H1 (cell line): ENCODE data around the gene DMAC2L. TPM values are rescaled to one million over a fixed set of nuclear protein-coding genes. Genes with fewer than 3 reads are reported as not detected.

Source experiments
- CTCF ChIA-PET: fragments of 300-600 bp; sonication (Branson Sonifier 250); formaldehyde crosslinking; loops from one replicate; lab custom pipeline; 2021; ENCODE audit not compliant: partially characterized antibody; lab: Charles Lee
- POLR2A ChIA-PET: fragments of 300-600 bp; sonication (Branson Sonifier 250); formaldehyde crosslinking; loops from one replicate; lab custom pipeline; 2021; ENCODE audit warnings: inconsistent platforms; ENCODE audit not compliant: partially characterized antibody; lab: Charles Lee
- DNase-seq, 2 experiments: peaks; one replicate each; pipeline versions ENCODE4 v3.0.0 to v3.0.0-alpha.2; 2010 to 2022; ENCODE audit warnings: low spot score in 2 of 2, low read depth in 1 of 2, mixed read lengths in 1 of 2
- FAIRE-seq: peaks from 2 replicates; lab custom pipeline; 2011; peaks lifted over from hg19 to GRCh38; lab: Jason Lieb, UNC
- H2AFZ ChIP-seq: 2 replicates; pipeline ENCODE4 v1.8.1; 2012; ENCODE audit warnings: low read length, inconsistent platforms
- H2AK5ac ChIP-seq: 2 replicates; pipeline ENCODE4 v1.6.1; 2013; ENCODE audit warnings: low read depth, low read length
- H2BK120ac ChIP-seq: replicated peaks from 2 replicates; pipeline ENCODE3; 2013; ENCODE audit warnings: low read depth, low read length, inconsistent platforms
- H2BK12ac ChIP-seq: 2 replicates; pipeline ENCODE4 v1.6.1; 2013; ENCODE audit warnings: low read depth, low read length
- H2BK15ac ChIP-seq: 2 replicates; pipeline ENCODE4 v1.6.1; 2013; ENCODE audit warnings: low read length
- H2BK20ac ChIP-seq: 2 replicates; pipeline ENCODE4 v1.6.1; 2013; ENCODE audit warnings: low read length
- H2BK5ac ChIP-seq: 2 replicates; pipeline ENCODE4 v1.6.1; 2013; ENCODE audit warnings: low read depth, low read length
- H3K14ac ChIP-seq: 2 replicates; pipeline ENCODE4 v1.6.1; 2013; ENCODE audit warnings: inconsistent platforms; ENCODE audit not compliant: insufficient read length
- H3K18ac ChIP-seq: 2 replicates; pipeline ENCODE4 v1.6.1; 2013; ENCODE audit warnings: low read length; ENCODE audit errors: extremely low read depth
- H3K23ac ChIP-seq: 2 replicates; pipeline ENCODE4 v1.6.1; 2013; ENCODE audit warnings: inconsistent platforms; ENCODE audit not compliant: insufficient read length
- H3K23me2 ChIP-seq: 2 replicates; pipeline ENCODE4 v1.6.1; 2013; ENCODE audit warnings: low read depth, low read length
- H3K27ac ChIP-seq: 2 replicates; pipeline ENCODE4 v1.6.1; 2011; ENCODE audit warnings: low read depth, low read length, inconsistent platforms
- H3K27me3 ChIP-seq, 4 experiments: replicated peaks in 1 of 4; 1 replicate in 1 of 4; 2 replicates in 3 of 4; pipeline versions ENCODE4 v1.6.1 to v1.8.1; 2011 to 2013; ENCODE audit warnings: low read length in 3 of 4, mild to moderate bottlenecking in 3 of 4, inconsistent platforms in 2 of 4, mixed read lengths in 2 of 4, moderate library complexity in 1 of 4; ENCODE audit not compliant: control insufficient read depth in 3 of 4, insufficient read depth in 3 of 4; ENCODE audit errors: extremely low read depth in 1 of 4
- H3K36me3 ChIP-seq, 4 experiments: 2 replicates each; pipeline versions ENCODE4 v1.6.1 to v1.8.1; 2011 to 2013; ENCODE audit warnings: mild to moderate bottlenecking in 4 of 4, low read length in 3 of 4, moderate library complexity in 2 of 4, control low read depth in 1 of 4, inconsistent platforms in 1 of 4; ENCODE audit not compliant: insufficient read depth in 4 of 4, control insufficient read depth in 2 of 4
- H3K4ac ChIP-seq: replicated peaks from 2 replicates; pipeline ENCODE3; 2013; ENCODE audit warnings: low read length, low read depth, mixed read lengths, inconsistent platforms; ENCODE audit not compliant: insufficient read length
- H3K4me1 ChIP-seq, 4 experiments: replicated peaks in 1 of 4; 1 replicate in 1 of 4; 2 replicates in 3 of 4; pipeline versions ENCODE4 v1.6.1 to v1.8.1; 2011 to 2013; ENCODE audit warnings: low read length in 3 of 4, inconsistent platforms in 2 of 4, mixed read lengths in 1 of 4; ENCODE audit not compliant: insufficient read depth in 4 of 4, control insufficient read depth in 3 of 4
- H3K4me2 ChIP-seq, 2 experiments: 2 replicates each; pipeline versions ENCODE4 v1.6.1 to v1.8.1; 2011 to 2013; ENCODE audit warnings: low read depth in 2 of 2, low read length in 2 of 2, control low read depth in 1 of 2, inconsistent platforms in 1 of 2, mild to moderate bottlenecking in 1 of 2; ENCODE audit not compliant: insufficient read depth in 1 of 2
- H3K4me3 ChIP-seq, 4 experiments: fragments of 200-600, 300-600 bp in 1 of 4; sonication (generic), shearing (Covaris generic), sonication (Bioruptor Twin) in 1 of 4; 2 replicates each; pipeline versions ENCODE4 v1.5.1 to v1.8.1; 2011 to 2016; ENCODE audit warnings: low read length in 4 of 4, low read depth in 3 of 4, control low read depth in 2 of 4, inconsistent platforms in 2 of 4, mild to moderate bottlenecking in 2 of 4, mixed read lengths in 1 of 4, moderate library complexity in 1 of 4; ENCODE audit not compliant: insufficient read depth in 2 of 4; ENCODE audit errors: extremely low read depth in 1 of 4
- H3K56ac ChIP-seq: replicated peaks from 2 replicates; pipeline ENCODE3; 2013; ENCODE audit warnings: low read depth, mild to moderate bottlenecking, mixed read lengths, low read length, inconsistent platforms; ENCODE audit not compliant: insufficient read length
- H3K79me1 ChIP-seq: 2 replicates; pipeline ENCODE4 v1.6.1; 2013; ENCODE audit warnings: low read depth, low read length, control low read depth
- H3K79me2 ChIP-seq, 2 experiments: 2 replicates each; pipeline versions ENCODE4 v1.6.1 to v1.8.1; 2012 to 2013; ENCODE audit warnings: low read length in 2 of 2, mild to moderate bottlenecking in 2 of 2, inconsistent platforms in 1 of 2; ENCODE audit not compliant: insufficient read depth in 2 of 2, control insufficient read depth in 1 of 2
- H3K9ac ChIP-seq, 4 experiments: replicated peaks in 1 of 4; 1 replicate in 1 of 4; 2 replicates in 3 of 4; pipeline versions ENCODE4 v1.6.1 to v1.8.1; 2011 to 2013; ENCODE audit warnings: low read depth in 3 of 4, low read length in 3 of 4, control low read depth in 2 of 4, mild to moderate bottlenecking in 2 of 4, moderate library complexity in 2 of 4, inconsistent platforms in 1 of 4; ENCODE audit errors: extremely low read depth in 1 of 4
- H3K9me3 ChIP-seq, 2 experiments: 2 replicates each; pipeline versions ENCODE4 v1.6.1 to v1.8.1; 2012 to 2013; ENCODE audit warnings: mild to moderate bottlenecking in 2 of 2, moderate library complexity in 2 of 2, control low read depth in 1 of 2, inconsistent platforms in 1 of 2, low read depth in 1 of 2, low read length in 1 of 2, mixed read lengths in 1 of 2; ENCODE audit not compliant: insufficient read depth in 2 of 2
- H4K20me1 ChIP-seq, 2 experiments: replicated peaks in 1 of 2; 2 replicates each; pipeline versions ENCODE3 to v1.8.1; 2011 to 2013; ENCODE audit warnings: inconsistent platforms in 2 of 2, low read length in 2 of 2, mild to moderate bottlenecking in 1 of 2; ENCODE audit not compliant: insufficient read depth in 2 of 2, control insufficient read depth in 1 of 2
- H4K5ac ChIP-seq: 2 replicates; pipeline ENCODE4 v1.6.1; 2013; ENCODE audit warnings: low read length, low read depth, mixed read lengths, inconsistent platforms; ENCODE audit not compliant: insufficient read length
- H4K8ac ChIP-seq: 2 replicates; pipeline ENCODE4 v1.8.0; 2013; ENCODE audit warnings: mild to moderate bottlenecking, moderate library complexity, low read length, inconsistent platforms; ENCODE audit not compliant: insufficient read depth; ENCODE audit errors: extremely low read depth
- H4K91ac ChIP-seq: replicated peaks from 2 replicates; pipeline ENCODE3; 2013; ENCODE audit warnings: low read length, mixed read lengths, inconsistent platforms; ENCODE audit not compliant: insufficient read length
- BRCA1 ChIP-seq: IDR thresholded peaks from 2 replicates; pipeline ENCODE4 v1.6.1; 2012; ENCODE audit warnings: low read depth, low read length, improper control_type of control experiment
- CHD1 ChIP-seq: IDR thresholded peaks from 2 replicates; pipeline ENCODE4 v1.6.1; 2012; ENCODE audit warnings: low read depth, low read length, improper control_type of control experiment
- JUN ChIP-seq: IDR thresholded peaks from 2 replicates; pipeline ENCODE4 v1.6.1; 2011; ENCODE audit warnings: low read depth, mild to moderate bottlenecking, improper control_type of control experiment, low read length
- POLR2AphosphoS5 ChIP-seq: IDR thresholded peaks from 2 replicates; pipeline ENCODE4 v1.6.1; 2011; ENCODE audit warnings: low read depth, low read length
- RNF2 ChIP-seq: fragments of 200-900, 300-1000 bp; sonication (generic); IDR thresholded peaks from 2 replicates; pipeline ENCODE4 v1.7.1; 2016; ENCODE audit warnings: borderline replicate concordance, low read depth, mild to moderate bottlenecking, antibody characterized with exemption, low read length; ENCODE audit not compliant: poor library complexity, severe bottlenecking; ENCODE audit errors: missing control alignments
- SIRT6 ChIP-seq: IDR thresholded peaks from one replicate; pipeline ENCODE4 v1.7.1; 2012; ENCODE audit warnings: low read length, inconsistent platforms
- SP1 ChIP-seq: IDR thresholded peaks from 2 replicates; pipeline ENCODE4 v1.6.1; 2011; ENCODE audit warnings: low read depth, low read length
- SRF ChIP-seq: IDR thresholded peaks from 2 replicates; pipeline ENCODE4 v1.6.1; 2011; ENCODE audit warnings: mild to moderate bottlenecking, low read depth, low read length, moderate library complexity
- TAF1 ChIP-seq: IDR thresholded peaks from 2 replicates; pipeline ENCODE4 v1.6.1; 2011; ENCODE audit warnings: mild to moderate bottlenecking, low read depth, low read length
- TAF7 ChIP-seq: optimal IDR thresholded peaks from 2 replicates; pipeline ENCODE3; 2011; ENCODE audit warnings: low read depth, mild to moderate bottlenecking, inconsistent platforms, low read length, moderate library complexity, borderline replicate concordance
- WGBS, 2 experiments: shearing (Covaris generic) in 1 of 2; methylation state at CpG; one replicate each; pipeline versions ENCODE4 v1.1.6 to v1.1.7; 2013 to 2015; ENCODE audit warnings: low lambda C conversion rate in 2 of 2, mixed read lengths in 2 of 2, inconsistent platforms in 1 of 2, low coverage in 1 of 2, missing lambda C conversion rate in 1 of 2; ENCODE audit not compliant: insufficient replicate concordance in 2 of 2, insufficient coverage in 1 of 2, insufficient read length in 1 of 2; ENCODE audit errors: extremely low coverage in 1 of 2, missing lambda C conversion rate in 1 of 2; 5-methylcytosine and 5-hydroxymethylcytosine counted together
- polyA plus RNA-seq, 7 experiments: library from polyadenylated mRNA; depleted of rRNA in 3 of 7; stranded (reverse) in 5 of 7; unstranded in 2 of 7; fragments of >200 nt in 5 of 7; fragments of 200-250 nt in 2 of 7; gene quantifications; 1 replicate in 5 of 7; 2 replicates in 1 of 7; 4 replicates in 1 of 7; pipeline versions ENCODE4 v1.2.1 to v1.2.3, GENCODE V29; 2011 to 2013; ENCODE audit warnings: missing spikeins in 2 of 7, mixed read lengths in 2 of 7
- total RNA-seq: library from RNA; stranded (reverse); fragmentation: NEBNext Ultra II Directional; extraction: Animal tissue kit (Norgen Biotek cat#: 25700); gene quantifications from 2 replicates; pipeline ENCODE4 v1.2.1, GENCODE V29; 2021

Gene DMAC2L
- total and polyA plus RNA-seq, 2 of the 8 experiments (the other 6 are each of a cell fraction or from before 2014, with no cell fraction given), result 20.3 to 28.9 TPM

GRCh38 chr14:50272498-50272897 lies 39.6 kb upstream of the DMAC2L start:
- no peak overlapping the region for H2BK12ac ChIP-seq
- FAIRE-seq, result no peak
- no peak for TF ChIP-seq RNF2
- no peak for TF ChIP-seq SP1
- no peak for TF ChIP-seq JUN
- TF ChIP-seq TAF1, result no peak
- no peak for TF ChIP-seq POLR2AphosphoS5
- TF ChIP-seq TAF7, result no peak
- TF ChIP-seq BRCA1, result no peak
- TF ChIP-seq SIRT6, result no peak
- TF ChIP-seq SRF, result no peak
- TF ChIP-seq CHD1, result no peak

More at GRCh38 chr14:50272498-50272897, 39.6 kb upstream of the DMAC2L start:
- H3K18ac ChIP-seq, result no peak overlapping the region
- 100% methylated on average over 1 of the region's 1 CpG; no CpG with 5 or more reads in 1 of the 2 experiments for WGBS, 2 experiments
- no peaks in the 10 kb centered on the region for H3K9me3 ChIP-seq
- H3K27ac ChIP-seq, result no peak overlapping the region
- H3K27me3 ChIP-seq, result no peaks in the 10 kb centered on the region
- H3K36me3 ChIP-seq, result peaks cover under 1 to 4% (median 2%) of the 10 kb centered on the region in 4 experiments; a peak in 2 of 8 replicates
- no peak overlapping the region for H4K8ac ChIP-seq
- H3K4ac ChIP-seq, result no peak overlapping the region
- ChIA-PET CTCF (no interaction called here), POLR2A (no interaction called here)
- H2AFZ ChIP-seq, result no peak overlapping the region
- H3K14ac ChIP-seq, result no peak overlapping the region
- H2BK15ac ChIP-seq, result no peak overlapping the region
- no peak for DNase-seq
- no peaks in the 10 kb centered on the region for H3K4me1 ChIP-seq
- H2BK5ac ChIP-seq, result no peak overlapping the region
- H4K20me1 ChIP-seq, result no peaks in the 10 kb centered on the region
- H3K79me2 ChIP-seq, result no peaks in the 10 kb centered on the region
- no peak overlapping the region for H3K4me3 ChIP-seq
- H3K4me2 ChIP-seq, result no peak overlapping the region
- no peak overlapping the region for H2BK120ac ChIP-seq
- H2AK5ac ChIP-seq, result no peak overlapping the region
- no peak overlapping the region for H2BK20ac ChIP-seq
- H4K5ac ChIP-seq, result no peak overlapping the region
- no peak overlapping the region for H4K91ac ChIP-seq
- H3K79me1 ChIP-seq, result no peaks in the 10 kb centered on the region
- H3K23me2 ChIP-seq, result no peaks in the 10 kb centered on the region
- H3K56ac ChIP-seq, result no peak overlapping the region
- no peak overlapping the region for H3K23ac ChIP-seq
- H3K9ac ChIP-seq, result no peak overlapping the region
